Loucy (cell line): ENCODE results near the gene LAMTOR5.
A peak's percentile ranks its signal among the peaks of the same experiment; 100 is the strongest.

Source experiments
- H2AFZ ChIP-seq: fragments of 200-600 bp; sonication (generic); 2 replicates; pipeline ENCODE4 v1.6.0; 2016; ENCODE audit warnings: antibody characterized with exemption, mild to moderate bottlenecking, low read length, moderate library complexity
- H3F3A ChIP-seq: fragments of 200-600 bp; 2 replicates; pipeline ENCODE4 v1.6.0; 2016; ENCODE audit warnings: antibody characterized with exemption, low read depth, mild to moderate bottlenecking
- H3K27me3 ChIP-seq: fragments of 200-600 bp; sonication (generic); 2 replicates; pipeline ENCODE4 v1.6.1; 2014; ENCODE audit warnings: low read length, mild to moderate bottlenecking; ENCODE audit not compliant: insufficient read depth, poor library complexity, severe bottlenecking
- H3K36me3 ChIP-seq: fragments of 200-600 bp; sonication (generic); 2 replicates; pipeline ENCODE4 v1.6.1; 2016; ENCODE audit warnings: low read length; ENCODE audit not compliant: insufficient read depth
- H3K4me1 ChIP-seq: fragments of 200-600 bp; sonication (generic); 2 replicates; pipeline ENCODE4 v1.5.1; 2014; ENCODE audit warnings: low read length, mild to moderate bottlenecking; ENCODE audit not compliant: insufficient read depth, poor library complexity, severe bottlenecking
- H3K4me2 ChIP-seq: fragments of 200-600 bp; sonication (generic); 2 replicates; pipeline ENCODE4 v1.6.0; 2014; ENCODE audit warnings: antibody characterized with exemption, low read length, low read depth, mild to moderate bottlenecking; ENCODE audit not compliant: poor library complexity, severe bottlenecking
- H3K4me3 ChIP-seq: fragments of 200-600 bp; sonication (generic); 2 replicates; pipeline ENCODE4 v1.5.1; 2014; ENCODE audit warnings: low read length, mild to moderate bottlenecking, mixed read lengths; ENCODE audit not compliant: poor library complexity, severe bottlenecking
- H3K79me2 ChIP-seq: fragments of 200-600 bp; sonication (generic); 2 replicates; pipeline ENCODE4 v1.6.1; 2014; ENCODE audit warnings: low read length; ENCODE audit not compliant: insufficient read depth
- H3K9ac ChIP-seq: fragments of 200-600 bp; sonication (generic); 2 replicates; pipeline ENCODE4 v1.6.0; 2014; ENCODE audit warnings: mild to moderate bottlenecking, low read depth, low read length, moderate library complexity; ENCODE audit not compliant: poor library complexity, severe bottlenecking
- H3K9me2 ChIP-seq: fragments of 200-600 bp; sonication (generic); replicated peaks from 2 replicates; pipeline ENCODE4 v1.6.1; 2016; ENCODE audit warnings: low read depth, low read length, mixed read lengths
- H3K9me3 ChIP-seq: fragments of 200-600 bp; sonication (generic); 2 replicates; pipeline ENCODE4 v1.6.1; 2014; ENCODE audit warnings: mild to moderate bottlenecking, antibody characterized with exemption, low read length, low read depth; ENCODE audit not compliant: insufficient read depth
- H4K20me1 ChIP-seq: fragments of 200-600 bp; sonication (generic); 2 replicates; pipeline ENCODE4 v1.6.0; 2014; ENCODE audit warnings: antibody characterized with exemption, low read length, mild to moderate bottlenecking; ENCODE audit not compliant: insufficient read depth, poor library complexity, severe bottlenecking
- EZH2phosphoT487 ChIP-seq: fragments of 200-600 bp; IDR thresholded peaks from 2 replicates; pipeline ENCODE4 v1.6.1; 2018; ENCODE audit warnings: antibody characterized with exemption, mild to moderate bottlenecking, moderate library complexity, borderline replicate concordance
- TF ChIP-seq, protein P1 (sequence below): fragments of 200-600 bp; sonication (generic); conservative IDR thresholded peaks from 2 replicates; pipeline ENCODE4 v1.5.1; 2014; ENCODE audit warnings: mild to moderate bottlenecking, antibody characterized with exemption, low read length

The LAMTOR5 gene

DNA sequence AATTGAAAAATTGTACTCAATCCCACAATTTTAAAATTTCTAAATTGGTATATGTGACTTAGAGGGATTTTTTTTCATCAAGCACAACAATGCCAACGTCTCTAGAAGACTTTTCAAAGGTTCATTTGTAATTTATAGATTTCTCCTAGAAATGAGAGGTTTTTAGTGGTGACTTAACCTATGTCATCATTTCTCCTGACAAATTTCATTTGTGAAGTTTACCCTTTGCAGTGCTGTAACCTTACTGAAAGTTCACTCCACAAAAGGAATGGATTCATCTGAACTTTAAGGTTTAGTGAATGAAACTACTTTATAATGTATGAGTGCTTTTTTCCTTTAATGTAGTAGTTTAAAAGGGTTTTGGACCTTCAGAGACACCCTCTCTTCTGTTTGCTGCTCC, 52.2 kb downstream of the LAMTOR5 start:
- Histone ChIP-seq H3K79me2 (peaks cover 100% of the 10 kb centered on the region), H3K9me2 (no peaks in the 10 kb centered on the region), H2AFZ (no peak overlapping the region), H3K27me3 (no peaks in the 10 kb centered on the region), H3K36me3 (peaks cover 30% of the 10 kb centered on the region), H3K4me1 (peaks cover 43% of the 10 kb centered on the region), H3K9ac (no peak overlapping the region), H3K4me3 (peak overlapping the region; percentile 29), H3K9me3 (no peaks in the 10 kb centered on the region), H3K4me2 (peak overlapping the region; percentile 68), H3F3A (no peaks in the 10 kb centered on the region), H4K20me1 (peaks cover 89% of the 10 kb centered on the region)
- no peak for TF ChIP-seq EZH2phosphoT487
- TF ChIP-seq, protein P1, sequence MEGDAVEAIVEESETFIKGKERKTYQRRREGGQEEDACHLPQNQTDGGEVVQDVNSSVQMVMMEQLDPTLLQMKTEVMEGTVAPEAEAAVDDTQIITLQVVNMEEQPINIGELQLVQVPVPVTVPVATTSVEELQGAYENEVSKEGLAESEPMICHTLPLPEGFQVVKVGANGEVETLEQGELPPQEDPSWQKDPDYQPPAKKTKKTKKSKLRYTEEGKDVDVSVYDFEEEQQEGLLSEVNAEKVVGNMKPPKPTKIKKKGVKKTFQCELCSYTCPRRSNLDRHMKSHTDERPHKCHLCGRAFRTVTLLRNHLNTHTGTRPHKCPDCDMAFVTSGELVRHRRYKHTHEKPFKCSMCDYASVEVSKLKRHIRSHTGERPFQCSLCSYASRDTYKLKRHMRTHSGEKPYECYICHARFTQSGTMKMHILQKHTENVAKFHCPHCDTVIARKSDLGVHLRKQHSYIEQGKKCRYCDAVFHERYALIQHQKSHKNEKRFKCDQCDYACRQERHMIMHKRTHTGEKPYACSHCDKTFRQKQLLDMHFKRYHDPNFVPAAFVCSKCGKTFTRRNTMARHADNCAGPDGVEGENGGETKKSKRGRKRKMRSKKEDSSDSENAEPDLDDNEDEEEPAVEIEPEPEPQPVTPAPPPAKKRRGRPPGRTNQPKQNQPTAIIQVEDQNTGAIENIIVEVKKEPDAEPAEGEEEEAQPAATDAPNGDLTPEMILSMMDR: no peak
